ENCODE data around the gene NTM.

NTM gene

DNA sequence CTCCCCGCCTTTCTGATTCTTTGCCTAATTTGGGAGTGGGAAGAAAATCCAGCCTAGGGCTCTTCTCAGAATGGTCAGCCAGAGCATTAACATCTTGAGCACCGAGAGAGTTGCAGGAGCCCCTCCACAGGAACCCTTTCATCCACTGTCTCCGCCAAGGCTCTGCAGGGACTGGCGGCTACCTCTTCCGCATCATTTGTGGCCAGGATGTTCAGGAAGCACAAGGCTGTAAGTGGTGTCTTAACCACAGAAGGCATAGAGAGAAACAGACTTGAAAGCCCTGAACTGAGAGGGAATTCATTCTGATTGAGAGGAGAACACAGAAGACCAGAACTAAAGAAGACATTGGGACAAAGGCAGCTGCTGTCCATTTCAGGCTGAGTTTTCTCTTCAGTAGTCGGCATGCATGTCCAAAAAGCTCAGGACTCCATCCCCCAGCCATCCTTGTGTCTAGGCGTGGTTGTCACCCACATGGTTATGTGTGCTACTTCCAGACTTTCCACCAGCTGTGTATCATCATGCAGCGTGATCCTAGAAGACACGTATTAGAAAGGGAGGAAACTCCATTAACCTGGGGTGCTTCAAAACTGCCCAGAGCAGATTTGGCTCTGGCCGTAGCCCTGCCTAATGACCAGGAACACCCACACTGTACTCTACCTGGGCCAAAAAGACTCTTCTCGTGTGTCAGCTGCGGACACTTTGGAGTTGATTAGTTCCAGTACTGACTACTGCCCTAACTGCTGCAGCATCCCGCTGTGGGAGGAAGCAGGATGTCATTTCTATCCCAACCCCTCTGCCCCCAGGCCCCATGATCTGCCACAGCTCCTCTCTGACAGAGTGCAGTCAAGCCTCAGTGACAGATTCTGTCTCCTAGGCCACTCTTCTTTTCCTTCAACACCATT is 725.1 kb downstream of the NTM start:
- no peak for DNase-seq

DNA sequence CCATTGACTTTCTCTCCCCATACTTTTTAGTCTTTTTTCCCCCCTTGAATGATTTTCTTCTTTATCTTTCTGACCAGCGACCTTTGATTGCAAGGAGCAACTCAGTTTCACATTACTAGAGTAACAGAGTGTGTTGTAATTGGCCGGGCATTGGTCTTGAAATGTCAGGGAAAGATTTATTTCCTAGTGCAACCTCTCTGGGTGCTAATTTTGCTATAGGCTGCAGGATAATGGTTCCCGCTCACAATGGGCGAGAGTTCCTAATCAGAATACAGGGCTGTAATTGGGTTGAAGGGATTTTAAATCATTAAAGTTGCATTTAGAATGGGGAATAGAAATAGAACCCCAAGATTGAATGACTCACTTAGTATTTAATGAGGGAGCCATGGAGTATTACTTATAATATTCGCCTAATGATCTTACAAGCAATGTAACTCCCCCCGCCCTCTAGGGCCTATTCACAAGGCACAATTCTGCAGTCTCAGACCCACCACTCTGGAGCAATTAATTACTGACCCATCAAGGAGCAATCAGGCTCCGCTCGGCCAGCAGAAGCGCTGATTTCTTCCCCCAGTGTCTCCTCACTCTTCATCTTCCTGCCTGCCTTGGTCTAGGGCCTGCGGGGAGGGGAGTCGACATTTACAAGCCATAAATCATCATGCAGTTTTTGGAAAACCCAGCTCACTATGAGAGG is 725.9 kb downstream of the NTM start:
- no peak for DNase-seq

DNA sequence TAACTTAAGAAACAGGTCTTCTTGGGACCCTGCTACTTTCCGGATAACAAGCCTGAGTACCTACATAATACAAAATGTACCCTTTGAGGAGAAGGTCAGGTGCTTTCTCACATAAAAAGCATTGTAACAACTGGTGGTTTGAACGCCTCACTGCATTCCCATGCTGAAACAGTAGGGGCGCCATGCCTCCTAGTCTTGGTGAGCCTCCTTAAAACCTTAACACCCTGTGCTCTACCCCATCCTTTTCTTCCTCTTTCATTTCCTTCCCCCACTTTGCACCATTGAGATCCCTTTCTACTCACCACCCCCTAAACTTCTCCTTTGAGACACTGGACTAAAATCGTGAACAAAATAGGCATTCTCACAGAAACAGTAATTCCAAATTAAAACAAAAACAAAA is 729.3 kb downstream of the NTM start:
- no peak for DNase-seq

DNA sequence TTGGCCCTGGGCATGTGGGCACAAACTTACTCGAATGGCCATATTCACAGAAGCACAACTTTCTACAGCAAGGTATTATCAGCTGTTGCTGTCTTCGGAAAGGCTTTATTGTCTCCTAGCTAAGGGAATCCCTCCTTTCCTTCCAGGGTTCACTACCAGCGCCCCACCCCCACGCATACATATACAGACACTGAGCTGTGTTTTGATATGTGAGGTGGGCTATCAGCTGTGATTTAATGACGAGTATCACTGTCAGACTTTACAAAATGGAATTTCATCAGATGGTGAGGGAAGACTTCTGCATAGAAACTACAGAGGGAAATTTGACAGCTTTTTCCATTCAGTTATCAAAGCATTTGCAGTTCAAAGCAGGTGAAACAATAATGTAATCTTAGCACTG is 730.2 kb downstream of the NTM start:
- no peak for DNase-seq

DNA sequence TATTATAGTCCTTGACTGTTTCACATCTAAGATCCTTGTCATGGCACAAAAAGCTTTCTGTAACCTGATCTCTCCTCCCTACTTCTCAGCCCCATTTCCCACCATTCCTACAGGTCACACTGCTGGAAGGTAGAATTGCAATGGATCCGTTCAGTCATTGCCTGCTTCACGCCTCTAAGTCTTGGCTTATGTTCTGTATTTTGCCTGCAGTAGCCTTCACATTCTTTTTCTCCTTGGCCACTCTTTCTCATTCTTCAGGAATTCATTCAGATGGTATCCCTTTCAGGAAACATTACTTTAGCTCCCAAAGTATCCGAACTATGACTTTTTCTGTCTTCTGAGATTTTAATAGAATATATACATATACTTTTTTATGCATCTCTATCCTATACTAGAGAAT is 731.5 kb downstream of the NTM start:
- DNase-seq = no peak

DNA sequence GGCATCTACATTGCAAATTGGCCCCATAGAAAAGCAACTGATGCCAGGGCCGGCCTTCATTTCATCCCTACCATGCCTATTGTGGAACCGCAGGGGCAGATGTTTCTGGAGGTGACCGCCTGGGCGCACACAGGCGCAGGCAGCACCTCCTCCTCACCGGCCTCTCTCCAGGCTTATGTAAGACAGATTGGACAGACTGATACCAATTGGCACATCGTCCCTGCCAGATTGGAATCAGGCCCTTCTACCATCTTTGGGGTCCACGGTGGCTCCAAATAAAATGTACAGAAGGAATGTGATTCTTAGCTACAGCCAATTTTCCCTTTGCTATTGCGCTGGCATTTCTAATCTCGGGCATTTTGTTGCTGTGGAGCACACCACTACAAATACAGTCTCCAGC is 732.6 kb downstream of the NTM start:
- DNase-seq = no peak

DNA sequence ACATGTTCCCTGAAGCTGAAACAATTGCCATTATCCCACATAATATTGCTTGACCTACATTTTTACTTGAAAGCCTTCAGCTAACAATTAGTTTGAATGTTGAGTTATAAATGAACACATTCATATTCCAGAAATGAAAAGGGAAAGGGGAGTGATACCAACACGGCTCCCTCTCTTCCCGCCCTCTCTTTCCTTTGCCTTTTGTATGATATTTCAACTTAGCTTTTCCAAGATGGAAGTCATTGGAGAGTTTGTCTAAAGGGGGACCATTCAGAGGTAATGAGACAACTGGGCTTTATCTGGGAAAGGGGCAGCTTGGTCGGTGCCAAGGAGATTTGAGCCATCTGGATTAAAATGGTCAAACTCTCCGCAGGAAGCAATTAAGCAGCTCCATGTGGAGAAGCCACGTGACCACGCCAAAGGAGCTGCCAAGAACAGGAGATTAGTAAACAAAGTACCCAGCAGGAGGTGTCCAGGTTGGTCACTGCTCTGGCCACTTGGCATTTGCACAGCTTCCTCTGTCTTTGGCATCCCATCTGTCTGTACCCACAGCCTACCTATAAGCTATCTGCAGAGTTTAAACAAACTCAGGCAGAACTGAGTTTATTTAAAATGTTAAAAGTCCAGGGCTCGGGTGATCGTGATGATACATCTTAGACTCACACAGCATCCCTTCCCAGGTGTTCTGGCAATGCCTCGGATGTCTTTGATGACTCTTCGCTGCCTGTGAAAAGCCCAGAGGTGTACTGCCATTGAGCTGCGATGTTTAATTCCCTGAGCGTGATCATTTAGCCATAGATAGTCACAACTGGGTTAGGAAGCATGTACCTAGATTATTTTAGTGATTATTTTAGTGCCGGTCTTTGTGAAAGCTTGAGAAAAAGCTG is 735.9 kb downstream of the NTM start:
- DNase-seq = no peak

DNA sequence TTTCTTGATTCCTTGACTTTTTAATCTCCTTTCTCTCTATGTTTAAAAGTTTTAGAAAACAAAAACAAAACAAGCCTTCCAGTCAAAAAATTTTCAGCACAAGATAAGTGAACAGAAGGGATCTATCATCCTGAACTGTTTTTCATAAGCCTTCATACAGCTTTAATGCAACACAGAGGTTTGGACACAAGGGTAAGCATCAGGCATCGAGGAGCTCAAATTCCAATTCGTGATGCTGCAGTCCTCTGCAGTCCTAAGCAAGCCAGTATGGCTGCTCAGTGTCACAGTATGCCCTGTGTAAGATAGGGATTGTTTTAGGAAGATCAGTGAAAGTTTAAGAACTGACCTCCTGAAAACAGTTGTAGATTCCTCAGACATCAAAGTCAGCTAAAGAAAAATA is 740.9 kb downstream of the NTM start:
- no peak for DNase-seq

DNA sequence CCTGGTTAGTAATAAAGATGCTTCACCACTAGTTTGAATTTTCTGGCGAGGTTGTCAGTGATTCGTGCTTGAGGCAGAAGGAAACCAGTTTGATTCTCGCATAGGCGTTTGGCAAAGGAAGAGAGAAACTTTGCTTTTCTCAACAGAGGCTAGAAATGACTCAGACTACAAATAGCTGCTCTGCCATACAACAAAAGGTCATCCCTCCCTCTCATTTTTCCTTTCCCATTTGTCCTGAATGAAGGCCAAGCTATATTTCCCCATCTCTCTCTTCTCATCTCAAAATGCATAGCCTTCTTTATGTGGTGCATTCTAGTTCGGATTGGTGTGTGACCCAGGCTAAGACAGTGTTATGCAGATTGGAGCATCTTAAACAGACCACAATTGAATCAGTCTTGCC is 741.4 kb downstream of the NTM start:
- no peak for DNase-seq

DNA sequence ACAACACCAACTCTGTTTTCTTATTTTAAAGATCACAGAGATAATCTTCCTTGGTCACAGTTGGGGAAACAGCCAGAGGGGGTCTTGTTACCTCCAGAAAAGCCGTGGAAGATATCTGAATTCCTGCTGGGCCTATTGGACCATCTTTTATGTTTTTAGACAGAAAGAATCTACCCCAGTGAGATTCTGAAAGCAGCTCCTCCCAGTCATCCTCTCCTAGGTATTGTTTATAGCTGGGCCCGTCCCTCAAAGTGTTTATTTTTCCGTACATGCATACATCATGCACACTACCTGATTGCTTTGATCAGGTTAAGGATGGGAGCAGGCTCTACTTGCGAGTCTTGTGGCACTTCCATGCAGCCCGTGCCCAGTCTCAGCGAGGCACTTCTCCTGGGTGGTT is 742.4 kb downstream of the NTM start:
- no peak for DNase-seq

DNA sequence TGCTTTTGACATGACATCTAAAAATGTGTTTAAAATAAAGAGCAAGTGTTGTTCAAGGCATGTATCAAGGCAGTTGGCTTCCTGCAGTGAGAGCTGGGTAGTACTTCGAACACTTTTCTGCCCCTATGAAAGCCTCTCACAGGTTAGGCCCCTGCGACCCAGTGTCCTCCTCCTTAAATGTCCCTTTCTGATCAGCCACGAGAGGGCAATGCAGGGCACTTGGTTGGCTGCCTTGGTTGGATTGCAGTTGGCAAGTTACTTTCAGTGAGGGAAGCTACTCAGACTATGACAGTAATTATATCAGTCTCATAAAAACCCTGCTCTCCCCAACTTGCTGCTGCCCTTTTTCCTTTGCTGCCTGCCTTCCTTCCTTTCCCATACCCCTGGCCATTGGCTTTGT is 743.8 kb downstream of the NTM start:
- no peak for DNase-seq

DNA sequence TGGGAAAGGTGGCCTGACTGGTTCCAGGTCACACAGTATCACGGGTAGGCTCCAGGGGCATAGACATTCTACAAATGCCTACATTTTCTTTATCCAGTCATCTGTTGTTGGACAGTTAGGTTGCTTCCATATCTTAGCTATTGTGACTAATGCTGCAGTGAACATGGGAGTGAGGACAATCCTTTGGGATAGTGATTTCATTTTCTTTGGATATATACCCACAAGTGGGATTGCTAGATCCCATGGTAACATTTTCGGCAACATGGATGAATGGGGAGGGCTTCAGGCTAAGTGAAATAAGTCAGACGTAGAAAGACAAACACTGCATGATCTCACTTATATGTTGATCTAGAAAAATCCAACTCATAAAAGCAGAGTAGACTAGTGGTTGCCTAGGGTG is 744.3 kb downstream of the NTM start:
- no peak for DNase-seq

DNA sequence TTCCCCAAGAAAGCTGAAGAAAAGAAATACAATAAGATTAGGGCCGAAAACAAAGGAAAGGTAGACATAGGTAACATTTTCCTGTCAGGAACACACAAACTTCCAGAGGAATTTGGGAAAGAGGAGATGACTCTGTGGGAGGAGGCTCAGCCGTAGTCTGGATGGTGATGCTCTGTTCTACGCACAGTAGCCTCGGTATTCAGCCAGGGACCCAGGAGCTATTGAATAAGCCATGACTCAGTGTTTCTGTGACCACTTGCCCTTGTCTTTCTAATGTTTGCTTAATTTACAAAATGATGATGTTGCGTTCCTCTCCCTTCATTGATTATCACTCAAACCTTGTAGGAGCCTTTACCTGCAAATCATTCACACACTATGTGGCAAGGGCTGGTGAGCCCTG is 745.0 kb downstream of the NTM start:
- DNase-seq = no peak

DNA sequence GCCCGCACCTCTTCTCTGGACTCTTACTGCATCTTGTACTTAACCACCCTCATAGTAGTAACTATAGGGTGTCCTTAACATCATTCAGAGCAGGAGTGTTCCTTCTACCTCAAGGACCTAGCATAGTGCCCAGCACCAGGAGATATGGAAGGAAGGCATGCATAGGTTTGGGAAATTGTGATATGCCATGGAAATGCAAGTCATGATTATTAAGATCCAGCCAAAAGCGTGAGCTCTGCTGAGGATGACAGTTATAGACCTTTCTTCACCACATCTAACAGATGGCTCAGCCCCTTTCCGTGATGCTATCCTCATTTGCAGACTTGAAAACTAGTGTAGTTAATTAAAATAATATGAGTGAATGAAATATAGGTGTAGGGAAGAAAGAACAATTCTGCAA is 746.1 kb downstream of the NTM start:
- no peak for DNase-seq

DNA sequence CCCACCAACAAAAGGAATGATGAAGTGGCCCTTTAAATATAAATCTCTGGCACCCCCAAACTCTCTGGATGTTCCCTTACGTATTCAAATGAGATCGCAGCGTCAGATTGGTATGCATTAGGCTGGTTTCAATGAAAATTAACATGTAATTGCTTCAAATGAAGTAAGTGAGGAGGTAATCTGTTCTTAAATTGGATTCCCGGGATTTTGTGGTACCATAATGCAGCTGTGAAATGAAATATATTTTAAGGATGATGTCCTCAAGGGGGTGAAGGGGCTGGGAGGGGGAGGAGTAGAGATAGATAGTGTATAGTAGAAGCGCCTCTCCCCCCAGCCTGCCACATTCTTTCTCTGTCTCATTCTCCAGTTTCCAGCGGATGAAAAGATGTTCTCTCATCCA is 748.2 kb downstream of the NTM start:
- no peak for DNase-seq

DNA sequence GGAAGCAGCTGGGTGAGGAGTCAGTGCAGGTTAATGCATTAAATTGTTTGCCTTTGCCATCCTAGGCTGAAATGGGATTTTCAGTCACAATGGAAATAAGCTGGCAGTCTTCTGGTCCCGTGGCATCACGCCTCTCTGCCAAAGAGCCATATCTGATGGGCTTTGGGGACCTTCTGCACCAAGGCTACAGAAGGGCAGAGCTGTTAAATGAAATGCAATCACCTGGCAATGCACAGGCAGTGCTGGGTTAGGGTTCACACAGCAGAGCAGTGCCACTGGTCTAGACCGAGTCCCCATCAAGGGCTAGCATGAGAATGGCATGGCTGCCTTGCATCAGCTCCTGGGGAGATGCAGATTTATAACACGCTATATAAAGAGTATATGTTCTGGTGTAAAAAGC is 749.2 kb downstream of the NTM start:
- DNase-seq = no peak

DNA sequence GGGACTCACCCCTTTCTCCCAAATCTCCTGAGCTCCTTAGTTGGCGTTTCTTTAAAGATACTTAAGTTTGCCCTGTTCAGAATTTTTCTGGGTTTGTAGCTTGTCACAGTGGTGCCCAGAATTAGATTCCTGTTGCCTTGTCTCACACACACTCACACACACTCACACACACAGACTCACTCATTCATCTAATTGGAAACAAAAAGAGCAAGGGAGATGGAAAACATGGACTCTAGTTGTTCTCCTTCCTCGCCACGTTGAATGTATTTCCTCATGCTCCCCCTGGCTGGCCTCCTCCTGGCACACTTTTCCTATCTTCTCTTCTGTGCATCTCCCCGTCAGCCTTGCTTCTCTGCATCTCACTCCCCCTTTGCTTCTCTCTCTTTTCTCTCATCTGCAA is 752.3 kb downstream of the NTM start:
- DNase-seq = no peak

DNA sequence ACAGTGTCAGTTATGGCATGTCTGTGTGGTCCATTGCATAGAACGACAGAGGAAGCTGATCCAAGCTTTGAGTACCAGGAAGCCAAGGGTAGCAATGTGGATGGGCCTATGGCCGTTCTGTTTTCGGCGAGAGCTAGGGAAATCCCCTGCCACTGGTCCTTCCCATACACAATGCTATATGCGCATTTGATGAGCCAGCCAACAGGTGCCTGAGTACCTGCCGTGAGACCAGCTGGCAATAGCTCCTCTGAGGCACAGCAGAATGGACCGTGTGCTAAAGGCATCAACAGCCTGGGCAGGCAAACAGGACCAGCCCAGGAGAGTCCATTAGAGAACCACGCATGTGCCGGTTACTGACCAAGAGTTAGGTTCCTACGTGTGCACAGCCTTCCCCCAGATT is 753.0 kb downstream of the NTM start:
- no peak for DNase-seq

DNA sequence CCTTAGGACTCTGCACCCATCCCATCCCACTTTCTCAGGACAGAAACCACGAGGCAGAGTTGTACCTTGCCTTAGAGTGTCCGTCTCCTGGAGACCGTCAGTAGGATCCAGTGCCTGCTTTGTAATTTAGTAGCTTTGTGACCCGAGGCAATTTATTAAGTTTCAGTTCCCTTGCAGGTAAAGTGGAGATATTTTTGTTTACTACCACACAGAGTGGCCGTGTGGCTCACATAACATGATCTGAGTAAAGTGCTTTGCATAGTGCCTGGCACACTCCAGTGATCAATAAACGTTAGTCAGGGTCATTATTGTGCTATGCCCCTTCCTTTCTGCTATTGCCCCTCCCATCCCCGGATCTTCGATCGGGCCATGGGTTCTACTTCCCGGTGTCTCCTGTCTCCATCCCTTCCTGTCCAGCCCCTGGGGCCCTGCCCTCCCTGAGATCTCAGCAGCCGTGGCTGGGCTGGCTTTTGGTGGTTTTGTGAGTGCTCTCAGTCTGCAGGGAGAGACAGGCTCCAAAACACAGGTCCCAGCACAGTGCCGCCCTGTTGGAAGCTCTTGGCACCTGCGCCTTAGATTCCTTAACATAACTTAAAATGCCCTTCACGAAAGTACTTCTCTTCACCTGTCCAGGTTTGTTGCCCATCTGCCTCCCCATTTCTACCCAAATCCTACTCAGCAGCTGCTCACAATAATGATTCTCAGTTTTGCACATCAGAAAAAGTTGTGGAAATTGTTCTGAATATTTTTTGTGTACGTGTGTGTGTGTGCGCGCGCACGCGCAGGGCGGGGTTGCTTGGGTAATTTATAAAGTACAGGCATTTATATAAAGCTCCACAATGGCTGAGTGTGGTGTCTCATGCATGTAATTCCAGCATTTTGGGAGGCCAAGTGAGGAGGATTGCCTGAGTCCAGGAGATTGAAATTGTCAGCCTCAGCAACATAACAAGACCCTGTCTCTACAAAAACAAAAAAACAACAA is 753.7 kb downstream of the NTM start:
- no peak for DNase-seq

DNA sequence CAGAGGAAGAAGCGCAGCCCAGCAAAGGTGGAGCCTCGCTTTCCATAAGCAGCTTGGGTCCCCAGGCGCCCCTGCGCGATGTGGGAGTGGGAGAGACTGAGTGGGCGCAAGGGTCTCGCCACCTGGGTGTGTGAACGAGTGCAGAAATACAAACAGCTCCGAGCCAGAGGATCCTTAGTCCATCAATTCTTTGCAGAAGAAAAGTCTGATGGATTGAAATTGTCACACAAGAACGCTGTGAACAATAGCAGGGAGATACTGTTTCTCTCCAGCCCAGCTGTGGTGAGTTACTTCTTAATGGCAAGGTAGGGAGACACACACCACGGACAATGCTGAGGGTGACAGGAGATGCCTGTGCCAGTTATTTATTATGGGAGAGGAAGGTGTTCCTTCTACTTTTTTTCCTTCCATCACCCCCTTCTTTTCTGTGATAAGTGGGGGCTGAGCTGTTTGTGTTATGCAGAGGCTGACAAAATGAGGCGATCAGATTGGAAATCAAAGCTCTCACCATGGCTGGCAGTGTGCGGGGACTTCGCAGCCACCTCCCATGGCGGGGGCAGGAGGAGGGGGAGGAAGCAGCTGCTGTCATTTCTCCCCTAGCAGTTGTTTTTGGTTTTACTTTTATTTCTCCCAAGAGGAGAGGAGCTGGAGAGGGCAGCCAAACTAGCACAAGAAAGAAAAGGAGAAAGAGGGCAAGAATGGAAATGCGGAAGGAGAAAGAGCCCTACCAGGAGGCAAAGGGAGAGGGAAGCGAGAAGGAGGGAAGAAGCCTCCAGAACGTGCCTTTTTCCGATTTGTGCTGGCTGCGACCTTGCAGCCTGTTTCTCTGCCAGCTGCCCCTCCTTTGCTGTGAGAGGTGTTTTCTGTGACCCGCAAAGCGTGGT is 755.8 kb downstream of the NTM start:
- DNase-seq = no peak

Measured in effector CD8-positive, alpha-beta T cell (primary cell).